Measurements from ENCODE around the gene TMEM231. TPM values are rescaled to one million over a fixed set of nuclear protein-coding genes. Genes with fewer than 3 reads are reported as not detected.
"Not testable (repeated sequence)": the region's sequence is repeated elsewhere in the genome, so short reads cannot be mapped to it uniquely, and the experiment has no call there.

The TMEM231 gene
- total RNA-seq, 4 donors from 2014 or later, result 1.2 to 4.2 (median 1.9) TPM

DNA sequence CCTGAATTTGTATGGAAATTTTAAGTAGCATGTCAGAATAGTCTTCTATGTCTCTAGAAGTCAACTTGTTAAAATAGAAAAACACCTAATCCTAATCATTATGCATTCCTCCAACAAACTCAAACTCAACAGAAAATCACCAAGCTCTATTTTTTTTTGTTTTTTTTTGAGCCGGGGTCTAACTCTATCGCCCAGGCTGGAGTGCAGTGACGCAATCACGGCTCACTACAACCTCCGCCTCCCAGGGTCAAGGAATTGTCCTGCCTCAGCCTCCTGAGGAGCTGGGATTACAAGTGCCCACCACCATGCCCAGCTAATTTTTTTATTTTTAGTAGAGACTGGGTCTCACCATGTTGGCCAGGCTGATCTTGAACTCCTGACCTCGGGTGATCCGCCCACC lies 9.8 kb downstream of the TMEM231 start:
- 91 to 97% methylated on average over 5 of the region's 7 CpGs for whole genome bisulfite sequencing, 2 donors
- DNase-seq, result no peak
- Histone ChIP-seq H3K4me3 (no peak overlapping the region), H3K4me1 (peaks cover 0 to 5% (median 0%) of the 10 kb centered on the region in 3 donors), H3K27me3 (no peaks in the 10 kb centered on the region), H3K9me3 (no peaks in the 10 kb centered on the region), H3K27ac (no peak overlapping the region), H3K36me3 (peaks cover 0 to 18% (median 0%) of the 10 kb centered on the region in 3 donors)
- TF ChIP-seq, protein P1, sequence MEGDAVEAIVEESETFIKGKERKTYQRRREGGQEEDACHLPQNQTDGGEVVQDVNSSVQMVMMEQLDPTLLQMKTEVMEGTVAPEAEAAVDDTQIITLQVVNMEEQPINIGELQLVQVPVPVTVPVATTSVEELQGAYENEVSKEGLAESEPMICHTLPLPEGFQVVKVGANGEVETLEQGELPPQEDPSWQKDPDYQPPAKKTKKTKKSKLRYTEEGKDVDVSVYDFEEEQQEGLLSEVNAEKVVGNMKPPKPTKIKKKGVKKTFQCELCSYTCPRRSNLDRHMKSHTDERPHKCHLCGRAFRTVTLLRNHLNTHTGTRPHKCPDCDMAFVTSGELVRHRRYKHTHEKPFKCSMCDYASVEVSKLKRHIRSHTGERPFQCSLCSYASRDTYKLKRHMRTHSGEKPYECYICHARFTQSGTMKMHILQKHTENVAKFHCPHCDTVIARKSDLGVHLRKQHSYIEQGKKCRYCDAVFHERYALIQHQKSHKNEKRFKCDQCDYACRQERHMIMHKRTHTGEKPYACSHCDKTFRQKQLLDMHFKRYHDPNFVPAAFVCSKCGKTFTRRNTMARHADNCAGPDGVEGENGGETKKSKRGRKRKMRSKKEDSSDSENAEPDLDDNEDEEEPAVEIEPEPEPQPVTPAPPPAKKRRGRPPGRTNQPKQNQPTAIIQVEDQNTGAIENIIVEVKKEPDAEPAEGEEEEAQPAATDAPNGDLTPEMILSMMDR (IDR thresholded peaks at IDR 0.05), result no peak
- TF ChIP-seq POLR2A (IDR thresholded peaks at IDR 0.05), result no peak
- intact Hi-C loops (cut with DNase I), result no loop called here

DNA sequence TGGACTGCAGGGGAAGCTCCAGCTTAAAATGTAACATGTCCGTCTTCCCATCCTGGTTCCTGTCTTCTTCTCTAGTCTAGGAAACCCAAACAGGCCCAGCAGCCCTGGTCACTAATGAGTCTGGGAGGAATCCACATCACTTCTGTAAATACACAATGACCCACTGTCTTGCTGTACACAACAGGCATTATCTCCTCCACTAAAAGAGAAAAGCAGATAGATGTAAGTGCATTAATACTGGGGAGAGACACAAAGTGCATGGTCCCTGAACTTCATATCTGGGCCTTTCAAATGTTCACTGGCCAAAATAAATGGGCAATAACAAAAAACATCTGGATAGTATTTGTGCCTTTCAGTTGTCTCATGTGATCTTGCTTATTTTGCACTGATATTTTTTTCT lies 10.2 kb downstream of the TMEM231 start:
- intact Hi-C loops (cut with DNase I); H3K4me3 ChIP-seq; H3K4me1 ChIP-seq; H3K9me3 ChIP-seq; H3K27me3 ChIP-seq; DNase-seq; H3K27ac ChIP-seq: not testable (repeated sequence)
- 100% methylated on average over 1 of the region's 1 CpG; no CpG with 5 or more reads in 1 of the 2 donors for WGBS, 2 donors
- H3K36me3 ChIP-seq, result peaks cover 0 to 18% (median 0%) of the 10 kb centered on the region in 3 donors

DNA sequence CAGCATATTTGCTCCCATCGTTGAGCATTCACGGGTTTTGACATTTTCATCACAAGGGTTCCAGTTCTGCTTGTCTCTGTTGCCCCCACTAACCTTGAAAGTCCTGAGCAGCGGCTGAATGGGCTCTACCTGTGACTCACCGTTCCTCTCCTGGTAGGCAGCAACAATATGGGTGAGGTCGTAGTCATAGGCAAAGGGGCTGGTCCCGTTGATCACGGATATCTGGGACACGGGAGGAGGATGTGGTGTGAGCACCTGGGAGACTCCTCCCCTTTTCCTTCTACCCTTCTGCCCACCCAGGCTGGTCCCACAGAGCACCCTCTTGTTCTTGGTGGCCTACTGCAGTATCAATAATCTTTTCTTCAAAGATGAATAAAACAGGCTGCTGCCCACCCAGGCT lies 13.6 kb downstream of the TMEM231 start:
- WGBS, 2 donors, result 90 to 95% methylated on average over 6 to 8 of the region's 8 CpGs
- DNase-seq, H3K27ac ChIP-seq: not testable (repeated sequence)

DNA sequence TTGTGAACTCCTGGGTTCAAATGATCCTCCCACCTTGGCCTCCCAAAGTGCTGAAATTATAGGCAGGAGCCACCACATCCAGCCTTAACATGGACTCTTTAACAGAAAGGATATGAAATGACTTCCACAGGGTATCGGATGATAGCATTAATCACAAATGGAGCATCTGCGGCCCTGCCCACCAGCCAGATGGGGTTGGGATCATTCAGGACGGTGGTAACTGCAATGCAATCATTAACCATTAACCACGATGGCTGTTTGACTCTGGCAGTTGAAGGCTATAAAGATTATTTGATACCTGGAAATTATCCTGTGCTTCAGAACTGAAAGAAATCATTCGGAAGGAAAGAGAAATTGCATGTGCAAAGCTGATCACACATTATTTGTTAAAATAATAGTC lies 14.8 kb downstream of the TMEM231 start:
- H3K27ac ChIP-seq, result no peak overlapping the region
- no peaks in the 10 kb centered on the region for H3K4me1 ChIP-seq
- H3K36me3 ChIP-seq, result peaks cover 0 to 18% (median 0%) of the 10 kb centered on the region in 3 donors
- no peaks in the 10 kb centered on the region for H3K9me3 ChIP-seq
- intact Hi-C loops (cut with DNase I), result no loop called here
- no peak overlapping the region for H3K4me3 ChIP-seq
- no peak for DNase-seq
- TF ChIP-seq, protein P1 (IDR thresholded peaks at IDR 0.05), result no peak
- TF ChIP-seq POLR2A (IDR thresholded peaks at IDR 0.05), result no peak
- 87 to 94% methylated on average over 5 of the region's 5 CpGs for WGBS, 2 donors
- H3K27me3 ChIP-seq, result no peaks in the 10 kb centered on the region

More for the DNA sequence above, 13.6 kb downstream of the TMEM231 start:
- H3K9me3 ChIP-seq; H3K4me1 ChIP-seq; intact Hi-C loops (cut with DNase I); H3K27me3 ChIP-seq; H3K4me3 ChIP-seq: not testable (repeated sequence)
- H3K36me3 ChIP-seq, result peaks cover 0 to 18% (median 0%) of the 10 kb centered on the region in 3 donors

DNA sequence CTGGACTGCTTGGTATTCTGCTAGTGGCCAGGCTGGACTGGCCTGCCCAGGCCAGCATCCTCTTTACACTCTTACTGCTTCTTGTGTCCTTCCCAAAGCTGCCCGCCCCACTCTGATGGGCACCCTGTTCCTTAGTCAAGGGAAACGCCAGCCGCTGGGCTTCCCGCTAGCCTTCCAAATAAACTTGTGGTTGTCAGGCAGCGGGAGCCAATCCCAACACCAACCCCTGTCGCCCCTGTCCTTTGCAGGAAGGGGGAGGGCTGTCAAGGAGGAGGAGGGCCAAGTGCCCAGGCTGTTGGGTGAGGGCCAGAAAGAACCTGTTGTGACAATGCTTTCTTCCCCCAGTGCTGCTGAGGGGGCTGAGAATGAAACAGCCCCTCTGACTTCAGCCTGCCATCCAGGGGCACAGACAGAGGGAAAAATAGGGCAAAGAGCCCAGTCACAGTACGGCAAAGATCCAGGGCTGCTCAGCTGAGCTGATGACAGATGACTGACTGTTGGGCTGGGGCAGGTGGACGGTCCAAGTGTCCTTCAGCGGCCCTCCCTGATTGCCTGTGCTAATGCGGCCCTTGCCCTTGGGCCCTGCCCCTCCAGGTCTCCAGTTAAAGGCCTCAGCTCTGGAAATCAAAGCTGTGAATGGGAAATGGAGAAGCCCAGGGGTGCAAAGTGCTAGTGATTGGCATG lies 17.0 kb downstream of the TMEM231 start:
- intact Hi-C loops (cut with DNase I); H3K36me3 ChIP-seq; H3K27ac ChIP-seq; H3K4me3 ChIP-seq; H3K4me1 ChIP-seq; H3K9me3 ChIP-seq; DNase-seq; H3K27me3 ChIP-seq: not testable (repeated sequence)
- 74% methylated on average over 3 of the region's 10 CpGs; no CpG with 5 or more reads in 1 of the 2 donors for WGBS, 2 donors

DNA sequence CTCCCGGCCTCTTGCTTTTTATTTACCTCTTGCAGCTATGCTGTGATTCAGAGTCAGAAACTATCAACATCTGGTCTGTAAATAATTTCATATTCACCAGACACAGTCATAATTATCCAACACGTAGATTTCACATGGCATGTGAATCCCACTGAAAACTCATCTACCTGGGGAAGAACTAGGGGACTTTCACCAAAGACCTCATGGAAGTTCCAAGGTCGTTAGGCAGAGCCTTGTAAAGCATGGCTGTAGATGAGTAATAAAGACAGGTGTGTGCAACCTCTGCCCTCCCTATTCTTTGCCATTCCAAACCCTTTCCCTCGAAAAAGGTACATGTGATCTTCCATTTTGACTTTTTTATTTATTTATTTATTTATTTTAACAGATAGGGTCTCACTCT lies 18.3 kb downstream of the TMEM231 start:
- H3K4me1 ChIP-seq, result no peaks in the 10 kb centered on the region
- no peak for TF ChIP-seq POLR2A (IDR thresholded peaks at IDR 0.05)
- TF ChIP-seq, protein P1 (IDR thresholded peaks at IDR 0.05), result no peak
- H3K9me3 ChIP-seq, result no peaks in the 10 kb centered on the region
- no peak for DNase-seq
- H3K27me3 ChIP-seq, result no peaks in the 10 kb centered on the region
- peaks cover 0 to 5% (median 0%) of the 10 kb centered on the region in 3 donors for H3K36me3 ChIP-seq
- H3K27ac ChIP-seq, result no peak overlapping the region
- intact Hi-C loops (cut with DNase I), result no loop called here
- 73 to 76% methylated on average over 4 of the region's 4 CpGs for WGBS, 2 donors
- H3K4me3 ChIP-seq, result no peak overlapping the region
